Fibroblast of skin of left quadriceps (primary cell): Measurements from ENCODE around the gene MAPK8IP2.
"Not testable (repeated sequence)": the region's sequence is repeated elsewhere in the genome, so short reads cannot be mapped to it uniquely, and the experiment has no call there.

Source experiments
- DNase-seq, 2 experiments: peaks; one replicate each; pipeline ENCODE4 v3.0.0-alpha.2; 2013; ENCODE audit warnings: low read depth in 2 of 2

The MAPK8IP2 gene

DNA sequence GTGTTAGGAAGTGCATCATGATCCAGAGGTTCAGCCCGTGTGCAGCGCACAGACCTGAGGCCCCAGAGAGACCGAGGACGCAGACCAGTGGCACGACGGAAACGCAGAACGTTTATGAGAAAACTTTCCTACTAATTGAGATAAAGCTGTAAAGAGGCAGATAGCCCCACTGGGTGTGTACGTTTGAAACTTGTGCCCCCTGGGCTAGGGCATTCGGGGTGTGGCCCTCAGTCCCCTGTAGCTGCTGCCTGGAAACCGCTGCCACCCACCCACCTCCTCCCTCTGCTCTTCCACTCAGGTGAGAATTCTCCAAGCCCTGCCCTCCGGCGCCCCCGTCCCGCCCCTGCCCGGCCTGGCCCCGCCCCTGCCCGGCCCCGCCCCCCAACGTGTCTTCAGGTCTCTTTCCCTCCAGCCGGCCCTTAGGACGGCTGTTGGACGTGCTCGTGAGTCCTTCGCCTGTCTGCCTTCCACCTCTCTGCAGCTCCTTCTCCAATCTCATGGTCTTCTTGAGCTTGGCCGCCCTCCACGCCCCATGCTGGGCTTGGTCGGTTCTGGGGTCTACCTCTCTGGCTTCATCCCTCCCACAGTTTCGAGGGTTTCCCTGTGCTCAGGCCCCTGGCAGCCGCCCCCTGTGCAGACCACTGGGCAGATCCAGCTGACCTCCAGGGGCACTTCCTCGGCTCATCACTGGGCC is 12.1 kb downstream of the MAPK8IP2 start:
- no peak for DNase-seq

- no peak for DNase-seq
These were observed 12.8 kb downstream of the MAPK8IP2 start for GRCh38 chr22:50613291-50613981.

DNA sequence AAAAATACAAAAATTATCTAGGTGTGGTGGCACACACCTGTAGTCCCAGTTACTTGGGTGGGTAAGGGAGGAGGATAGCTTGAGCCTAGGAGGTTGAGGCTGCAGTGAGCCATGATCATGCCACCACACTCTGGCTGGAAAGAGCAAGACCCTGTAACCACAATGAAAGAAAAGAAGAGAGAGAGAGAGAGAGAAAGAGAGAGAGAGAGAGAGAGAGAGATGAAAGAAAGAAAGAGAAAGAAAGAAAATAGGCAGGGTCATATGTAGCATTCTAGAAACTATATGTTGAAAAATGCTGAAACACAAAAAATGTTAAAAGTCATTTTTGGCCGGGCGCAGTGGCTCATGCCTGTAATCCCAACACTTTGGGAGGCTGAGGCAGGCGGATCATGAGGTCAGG is 13.7 kb downstream of the MAPK8IP2 start:
- DNase-seq, result not testable (repeated sequence)

DNA sequence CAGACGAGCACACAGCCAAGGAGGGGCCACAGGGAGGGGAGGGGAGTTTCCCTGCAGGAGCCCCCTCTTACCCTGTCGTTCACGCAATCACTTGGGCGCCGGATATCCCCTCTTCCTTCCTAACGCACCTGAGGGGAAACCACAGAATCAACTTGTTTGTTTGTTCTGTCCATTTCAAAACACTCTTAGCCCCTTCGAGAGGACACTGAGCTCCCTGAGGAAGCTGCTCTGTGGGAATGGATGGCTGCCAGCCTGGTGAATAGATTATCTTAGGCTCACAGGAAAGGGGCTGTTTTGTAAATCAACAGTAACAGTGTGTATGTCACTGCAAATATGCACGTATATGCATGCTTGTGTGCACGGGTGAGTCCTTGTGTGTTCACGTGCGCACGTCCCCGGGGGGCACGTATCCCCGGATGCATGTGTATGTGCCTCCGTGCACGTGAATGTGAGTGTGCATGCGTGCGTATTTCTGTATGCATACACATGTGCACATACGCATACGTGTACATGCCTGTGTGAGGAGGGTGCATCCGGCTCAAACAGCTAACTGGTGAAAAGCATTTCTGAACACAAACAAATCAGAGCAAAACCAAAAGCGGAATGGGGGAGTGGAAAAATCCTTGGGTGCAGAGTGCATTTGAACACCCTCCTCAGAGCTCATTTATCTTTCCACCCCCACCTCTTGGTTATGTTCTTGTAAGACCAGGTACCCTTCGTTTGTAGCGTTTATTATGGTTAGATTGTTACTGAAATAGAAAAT is 20.2 kb downstream of the MAPK8IP2 start:
- no peak for DNase-seq

- DNase-seq, result no peak
These were observed 20.8 kb downstream of the MAPK8IP2 start for GRCh38 chr22:50621356-50621880.

DNA sequence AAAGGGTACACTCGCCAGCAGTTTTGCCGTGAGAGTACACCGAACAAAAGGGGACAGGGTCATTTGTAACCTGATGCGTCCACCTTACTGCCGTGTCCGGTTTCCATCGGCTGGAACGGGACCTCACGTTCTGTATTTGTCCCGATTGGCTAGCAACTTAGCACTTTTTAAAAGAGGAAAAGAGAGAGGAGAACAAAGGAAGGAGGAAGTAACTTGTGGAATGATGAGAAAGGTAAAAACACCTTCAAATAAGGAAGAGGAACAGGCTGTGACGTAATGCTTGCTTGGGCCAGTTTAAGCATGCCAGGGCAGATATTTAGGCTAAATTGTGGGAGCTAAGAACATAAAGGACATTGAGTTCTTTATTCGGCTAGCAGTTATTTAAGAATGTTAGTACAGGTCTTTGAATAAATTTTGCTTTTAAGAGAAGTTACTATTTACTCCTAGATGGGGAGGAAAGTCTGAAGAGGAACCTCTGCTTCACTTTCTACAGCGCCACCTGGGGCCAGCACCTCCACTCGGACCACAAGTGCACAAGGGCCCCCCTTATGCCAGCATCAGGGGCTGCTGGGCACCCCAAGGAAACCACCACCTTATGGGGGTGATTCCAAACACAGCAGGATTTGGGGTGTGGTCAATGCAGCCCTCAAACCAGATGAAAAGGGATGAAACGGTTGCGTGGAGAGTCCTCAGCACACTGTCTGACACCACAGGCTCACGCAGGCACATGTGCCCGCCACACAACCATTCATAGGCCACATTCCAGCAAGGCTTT is 21.5 kb downstream of the MAPK8IP2 start:
- DNase-seq, result no peak

GRCh38 chr22:50622723-50623327 is 22.2 kb downstream of the MAPK8IP2 start:
- DNase-seq, result no peak

DNA sequence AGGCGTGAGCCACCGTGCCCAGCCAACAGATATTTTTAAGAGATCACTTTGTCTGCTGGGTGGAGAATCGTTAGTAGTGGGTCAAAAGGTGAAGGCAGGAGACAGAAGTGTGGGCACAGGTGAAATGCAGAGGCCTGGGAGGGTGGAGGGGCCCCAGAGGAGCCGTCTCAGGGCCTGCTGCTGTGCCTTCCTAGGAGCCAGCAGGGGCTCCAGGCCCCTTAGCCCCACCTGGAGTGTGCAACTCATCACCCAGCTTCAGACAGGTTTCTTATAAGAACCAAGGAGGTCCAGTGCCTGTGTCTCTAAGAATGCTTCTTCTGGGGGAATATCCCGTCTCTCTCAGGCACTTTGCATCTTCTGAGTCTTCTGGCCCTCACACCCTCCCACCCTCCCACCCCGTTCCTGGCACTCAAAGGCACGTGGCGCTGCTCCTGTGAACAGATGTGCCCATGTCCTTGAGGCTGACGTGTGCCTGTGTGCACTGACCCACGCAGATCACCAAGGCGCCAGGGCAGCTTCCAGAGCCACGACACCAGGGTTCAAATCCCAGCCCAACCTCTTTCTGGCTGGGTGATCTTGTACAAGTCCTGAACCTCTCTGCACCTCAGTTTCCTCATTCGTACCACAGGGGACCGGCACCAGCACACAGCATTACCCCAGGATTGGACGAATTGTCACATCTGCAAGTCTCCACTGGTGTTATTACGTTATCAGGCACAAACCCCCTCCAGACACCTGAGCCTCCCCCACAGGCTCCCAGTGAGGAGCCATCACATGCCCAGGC is 23.9 kb downstream of the MAPK8IP2 start:
- no peak for DNase-seq

DNA sequence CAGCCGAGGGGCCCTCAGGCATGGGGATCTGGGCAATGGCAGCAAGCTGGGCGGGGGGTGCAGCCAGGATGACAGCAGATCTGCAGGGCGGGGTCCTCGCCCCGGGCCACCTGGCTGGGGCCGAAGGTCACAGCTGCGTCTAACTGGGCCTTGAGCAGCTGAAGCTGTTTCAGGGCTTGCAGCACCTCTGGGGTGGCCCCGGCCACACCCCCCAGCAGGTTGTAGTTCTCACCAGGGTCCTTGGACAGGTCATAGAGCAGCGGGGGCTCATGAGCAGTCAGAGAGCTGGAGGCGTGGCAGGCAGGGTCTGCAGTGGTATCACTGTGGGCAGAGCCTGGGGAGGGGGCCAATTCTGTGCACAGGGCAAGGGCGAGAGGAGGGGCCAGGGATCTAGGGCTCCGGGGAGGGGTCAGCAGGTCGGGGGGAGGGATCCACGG is 24.6 kb downstream of the MAPK8IP2 start:
- no peak for DNase-seq

DNA sequence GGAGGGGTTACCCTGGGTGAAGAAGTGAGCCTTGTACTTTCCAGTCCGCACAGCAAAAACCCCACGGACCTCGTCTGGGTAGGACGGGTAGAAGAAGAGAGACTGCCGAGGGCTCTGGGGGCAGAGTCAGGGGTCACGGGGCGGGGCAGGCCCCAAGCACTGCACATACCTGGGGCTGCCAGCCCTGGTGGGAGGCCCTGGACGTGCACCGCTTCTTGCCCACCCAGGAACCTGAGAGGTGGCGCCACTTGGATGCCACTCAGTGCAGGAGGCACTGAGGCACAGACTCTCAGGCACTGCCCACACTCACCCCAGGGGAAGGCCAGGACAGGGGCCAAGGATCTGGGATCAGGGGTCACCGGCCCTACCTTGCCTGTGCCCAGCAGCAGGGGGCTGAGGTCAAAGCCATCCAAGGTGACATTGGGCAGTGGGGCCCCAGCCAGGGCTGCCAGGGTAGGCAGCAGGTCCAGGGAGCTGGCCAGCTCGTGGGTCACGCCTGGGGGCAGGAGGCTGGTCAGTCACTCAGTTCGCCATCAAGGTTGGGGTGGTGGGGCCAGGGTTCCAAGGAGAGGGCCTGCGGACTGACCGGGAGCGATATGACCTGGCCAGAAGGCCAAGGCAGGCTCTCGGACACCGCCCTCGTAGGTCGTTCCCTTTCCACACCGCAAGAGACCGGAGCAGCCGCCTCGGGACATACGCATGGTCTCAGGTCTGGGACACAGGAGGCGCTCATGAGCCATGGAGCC is 25.1 kb downstream of the MAPK8IP2 start:
- DNase-seq, result no peak

DNA sequence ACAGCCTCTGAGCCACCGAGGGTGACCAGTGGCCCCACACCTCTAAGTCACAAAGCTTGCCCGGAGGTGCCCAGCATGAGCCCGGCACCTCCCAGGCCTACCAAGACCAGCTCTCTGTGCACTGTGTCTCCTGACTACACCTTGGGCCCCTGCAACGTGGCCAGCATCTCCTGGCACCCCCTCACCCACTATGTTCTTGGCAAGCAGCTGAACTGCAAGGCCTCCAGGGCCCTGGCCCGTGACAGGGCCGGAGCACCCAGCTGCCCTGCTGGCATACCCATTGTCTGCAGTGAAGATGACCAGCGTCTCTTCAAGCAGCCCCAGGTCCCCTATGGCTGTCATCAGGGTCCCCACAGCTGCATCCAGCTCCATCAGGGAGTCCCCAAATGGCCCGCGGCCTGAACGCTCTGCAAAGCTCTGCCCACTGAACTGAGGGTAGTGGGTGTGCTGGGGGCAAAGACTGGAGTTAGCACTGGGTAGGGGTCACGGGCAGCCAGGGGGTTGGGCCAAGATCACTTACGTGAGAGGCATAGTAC is 25.8 kb downstream of the MAPK8IP2 start:
- DNase-seq, result no peak

DNA sequence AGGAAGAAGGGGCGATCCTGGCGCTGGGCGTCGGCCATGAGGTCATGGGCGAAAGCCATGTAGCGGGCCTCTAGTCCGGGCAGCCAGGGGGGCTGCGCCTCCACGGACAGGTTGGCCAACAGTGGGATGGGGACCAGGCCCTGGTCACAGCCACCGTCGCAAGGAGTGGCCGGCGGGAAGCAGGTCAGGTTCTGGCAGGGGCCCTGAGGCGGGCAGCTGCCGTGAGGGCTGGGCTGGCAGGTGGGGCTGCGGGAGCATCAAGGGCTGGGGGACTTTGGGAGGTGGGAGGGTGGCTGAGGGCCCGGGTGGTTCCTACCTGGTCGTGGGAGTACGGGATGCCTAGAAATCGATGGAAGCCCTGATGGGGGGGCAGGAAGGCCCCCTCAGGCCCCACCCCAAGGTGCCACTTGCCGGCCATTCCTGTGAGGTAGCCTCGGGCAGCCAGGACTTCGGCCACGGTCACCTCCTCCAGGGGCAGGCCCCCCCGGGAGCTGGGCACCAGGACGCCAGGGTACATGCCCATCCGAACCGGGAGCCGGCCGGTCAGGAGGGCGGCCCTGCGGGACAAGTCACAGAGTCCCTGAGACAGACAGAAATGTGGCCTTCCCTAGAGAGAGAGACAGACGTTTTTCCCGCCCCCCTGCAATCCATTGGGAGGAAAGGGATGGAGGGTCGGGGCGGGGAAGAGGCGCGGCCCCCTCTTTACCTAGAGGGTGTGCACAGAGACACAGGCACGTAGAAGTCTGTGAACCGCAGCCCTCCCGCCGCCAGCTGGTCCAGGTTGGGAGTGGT is 26.5 kb downstream of the MAPK8IP2 start:
- no peak for DNase-seq

GRCh38 chr22:50627642-50628542 is 27.3 kb downstream of the MAPK8IP2 start, which contains the start of gene ARSA:
Gene ARSA (minus strand): TSS chr22:50628152. CDS start chr22:50627779, 373 bp downstream.
- DNase-seq, result peak; percentile 53

- no peak for DNase-seq
These were observed 28.0 kb downstream of the MAPK8IP2 start for GRCh38 chr22:50628543-50629134.

DNA sequence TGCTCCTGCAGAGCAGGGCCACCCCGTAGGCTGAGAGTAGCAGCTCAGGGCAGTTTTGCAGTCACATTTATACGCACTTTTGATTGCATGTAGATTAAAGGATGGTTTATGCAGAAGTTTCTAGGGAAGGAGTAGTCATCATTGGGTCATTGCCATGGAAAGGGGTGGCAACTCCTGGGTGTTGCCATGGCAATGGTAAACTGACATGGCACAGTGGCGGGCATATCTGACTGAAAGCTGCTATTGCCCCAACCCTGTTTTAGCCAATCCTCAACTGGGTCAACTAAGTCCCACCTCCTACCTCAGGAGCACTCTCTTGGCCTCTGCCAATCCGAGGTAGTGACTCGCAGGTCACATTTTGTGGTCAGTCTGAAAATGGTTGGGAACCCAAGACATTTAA is 29.8 kb downstream of the MAPK8IP2 start:
- no peak for DNase-seq

DNA sequence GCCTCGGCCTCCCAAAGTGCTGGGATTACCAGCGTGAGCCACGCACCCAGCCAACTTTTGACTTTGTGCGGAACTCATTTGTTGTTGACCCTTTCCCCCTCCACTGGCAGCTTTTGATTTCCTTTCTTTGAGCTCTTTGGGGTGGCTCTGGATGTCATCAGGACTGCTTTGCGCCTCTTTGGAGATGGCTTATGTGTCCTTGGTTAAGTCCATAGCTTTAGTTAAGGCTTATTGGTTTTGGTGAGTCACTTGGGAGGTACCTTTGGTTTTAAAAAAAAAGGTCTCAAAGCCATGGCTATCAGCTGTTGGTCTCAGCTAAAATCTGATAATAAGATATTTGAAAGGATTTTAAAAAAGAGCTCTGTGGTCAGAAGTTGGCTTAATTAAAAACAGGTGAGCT is 32.5 kb downstream of the MAPK8IP2 start:
- DNase-seq, result no peak

- no peak for DNase-seq
These were observed 33.2 kb downstream of the MAPK8IP2 start for GRCh38 chr22:50633771-50634170.
